Neural cell (in vitro differentiated cells): ENCODE results near the gene NGF.
"Not testable (repeated sequence)": the region's sequence is repeated elsewhere in the genome, so short reads cannot be mapped to it uniquely, and the experiment has no call there.

ENCODE experiments used
- CTCF ChIP-seq: fragments of 450-650 bp; IDR thresholded peaks from 2 replicates; pipeline ENCODE4 v1.5.1; 2014; ENCODE audit warnings: antibody characterized with exemption, mild to moderate bottlenecking, moderate library complexity; ENCODE audit not compliant: poor library complexity, severe bottlenecking
- EP300 ChIP-seq: fragments of 450-650 bp; conservative IDR thresholded peaks from 2 replicates; pipeline ENCODE4 v1.6.1; 2014; ENCODE audit warnings: antibody characterized with exemption, mild to moderate bottlenecking, moderate library complexity; ENCODE audit not compliant: poor library complexity, severe bottlenecking
- EZH2 ChIP-seq: fragments of 200-600, 300-800 bp; shearing (Covaris generic), sonication (generic); IDR thresholded peaks from 2 replicates; pipeline ENCODE4 v1.6.1; 2014; ENCODE audit warnings: antibody characterized with exemption, low read length, borderline replicate concordance, mild to moderate bottlenecking; ENCODE audit not compliant: insufficient read depth, poor library complexity, severe bottlenecking
- MXI1 ChIP-seq: fragments of 450-650 bp; conservative IDR thresholded peaks from 2 replicates; pipeline ENCODE4 v1.6.1; 2014; ENCODE audit warnings: antibody characterized with exemption, mild to moderate bottlenecking; ENCODE audit not compliant: poor library complexity, severe bottlenecking
- POLR2AphosphoS5 ChIP-seq: IDR thresholded peaks from 2 replicates; pipeline ENCODE4 v1.6.1; 2012
- RAD21 ChIP-seq: fragments of 450-650 bp; conservative IDR thresholded peaks from 2 replicates; pipeline ENCODE4 v1.6.1; 2014; ENCODE audit warnings: antibody characterized with exemption, mild to moderate bottlenecking, moderate library complexity
- REST ChIP-seq: IDR thresholded peaks from 2 replicates; pipeline ENCODE4 v1.6.1; 2012; ENCODE audit warnings: borderline replicate concordance
- SMC3 ChIP-seq: fragments of 450-650 bp; conservative IDR thresholded peaks from 2 replicates; pipeline ENCODE4 v1.6.1; 2014; ENCODE audit warnings: antibody characterized with exemption, mild to moderate bottlenecking, moderate library complexity; ENCODE audit not compliant: poor library complexity

DNA sequence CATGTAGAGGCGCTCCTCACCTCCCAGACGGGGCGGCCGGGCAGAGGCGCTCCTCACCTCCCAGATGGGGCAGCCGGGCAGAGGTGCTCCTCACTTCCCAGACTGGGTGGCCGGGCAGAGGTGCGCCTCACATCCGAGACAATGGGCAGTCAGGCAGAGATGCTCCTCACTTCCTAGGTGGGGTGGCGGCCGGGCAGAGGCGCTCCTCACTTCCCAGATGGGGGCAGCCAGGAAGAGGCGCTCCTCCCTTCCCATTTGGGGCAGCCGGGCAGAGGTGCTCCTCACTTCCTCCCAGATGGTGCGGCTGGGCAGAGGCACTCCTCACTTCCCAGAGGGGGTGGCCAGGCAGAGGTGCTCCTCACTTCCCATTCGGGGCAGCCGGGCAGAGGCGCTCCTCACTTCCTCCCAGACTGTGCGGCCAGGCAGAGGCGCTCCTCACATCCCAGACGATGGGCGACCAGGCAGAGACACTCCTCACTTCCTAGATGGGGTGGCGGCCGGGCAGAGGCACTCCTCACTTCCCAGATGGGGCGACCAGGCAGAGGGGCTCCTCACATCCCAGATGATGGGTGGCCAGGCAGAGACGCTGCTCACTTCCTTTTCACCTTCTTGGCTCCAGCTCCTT, 22.6 kb upstream of the NGF start:
- TF ChIP-seq CTCF, SMC3, MXI1, EZH2, RAD21, EP300, REST, POLR2AphosphoS5: not testable (repeated sequence)
